Ishikawa (cell line): ENCODE data around the gene CELF2.

Source experiments
- CEBPB ChIP-seq: IDR thresholded peaks from 2 replicates; pipeline ENCODE4 v1.6.1; 2012
- CREB1 ChIP-seq: IDR thresholded peaks from 2 replicates; pipeline ENCODE4 v1.6.1; 2012; ENCODE audit warnings: low read depth
- EP300 ChIP-seq: IDR thresholded peaks from 2 replicates; pipeline ENCODE4 v1.6.1; 2012; ENCODE audit warnings: borderline replicate concordance
- FOXM1 ChIP-seq: IDR thresholded peaks from 2 replicates; pipeline ENCODE4 v1.6.1; 2012; ENCODE audit warnings: low read depth, borderline replicate concordance
- MAX ChIP-seq: IDR thresholded peaks from 2 replicates; pipeline ENCODE4 v1.6.1; 2012
- NFIC ChIP-seq: IDR thresholded peaks from 2 replicates; pipeline ENCODE4 v1.6.1; 2012
- RAD21 ChIP-seq: IDR thresholded peaks from 2 replicates; pipeline ENCODE4 v1.6.1; 2012; ENCODE audit warnings: low read depth
- TAF1 ChIP-seq: IDR thresholded peaks from 2 replicates; pipeline ENCODE4 v1.6.1; 2012; ENCODE audit warnings: low read depth, mild to moderate bottlenecking
- TEAD4 ChIP-seq: IDR thresholded peaks from 2 replicates; pipeline ENCODE4 v1.6.1; 2012
- YY1 ChIP-seq: IDR thresholded peaks from 2 replicates; pipeline ENCODE4 v1.6.1; 2012; ENCODE audit warnings: low read depth
- ZBTB7A ChIP-seq: IDR thresholded peaks from 2 replicates; pipeline ENCODE4 v1.6.1; 2012; ENCODE audit warnings: low read depth
- TF ChIP-seq, protein P1 (sequence below): IDR thresholded peaks from 2 replicates; pipeline ENCODE4 v1.6.1; 2012; ENCODE audit warnings: low read depth, mild to moderate bottlenecking
- TF ChIP-seq, protein P2 (sequence below): IDR thresholded peaks from 2 replicates; pipeline ENCODE4 v1.6.1; 2012

GRCh38 chr10:11065567-11065966, 47.9 kb downstream of the CELF2 start:
- TF ChIP-seq NFIC (no peak), MAX (no peak), EP300 (no peak), TAF1 (no peak), CEBPB (no peak), RAD21 (no peak), YY1 (no peak), TEAD4 (no peak), FOXM1 (no peak), CREB1 (no peak), ZBTB7A (no peak)
- TF ChIP-seq, protein P1, sequence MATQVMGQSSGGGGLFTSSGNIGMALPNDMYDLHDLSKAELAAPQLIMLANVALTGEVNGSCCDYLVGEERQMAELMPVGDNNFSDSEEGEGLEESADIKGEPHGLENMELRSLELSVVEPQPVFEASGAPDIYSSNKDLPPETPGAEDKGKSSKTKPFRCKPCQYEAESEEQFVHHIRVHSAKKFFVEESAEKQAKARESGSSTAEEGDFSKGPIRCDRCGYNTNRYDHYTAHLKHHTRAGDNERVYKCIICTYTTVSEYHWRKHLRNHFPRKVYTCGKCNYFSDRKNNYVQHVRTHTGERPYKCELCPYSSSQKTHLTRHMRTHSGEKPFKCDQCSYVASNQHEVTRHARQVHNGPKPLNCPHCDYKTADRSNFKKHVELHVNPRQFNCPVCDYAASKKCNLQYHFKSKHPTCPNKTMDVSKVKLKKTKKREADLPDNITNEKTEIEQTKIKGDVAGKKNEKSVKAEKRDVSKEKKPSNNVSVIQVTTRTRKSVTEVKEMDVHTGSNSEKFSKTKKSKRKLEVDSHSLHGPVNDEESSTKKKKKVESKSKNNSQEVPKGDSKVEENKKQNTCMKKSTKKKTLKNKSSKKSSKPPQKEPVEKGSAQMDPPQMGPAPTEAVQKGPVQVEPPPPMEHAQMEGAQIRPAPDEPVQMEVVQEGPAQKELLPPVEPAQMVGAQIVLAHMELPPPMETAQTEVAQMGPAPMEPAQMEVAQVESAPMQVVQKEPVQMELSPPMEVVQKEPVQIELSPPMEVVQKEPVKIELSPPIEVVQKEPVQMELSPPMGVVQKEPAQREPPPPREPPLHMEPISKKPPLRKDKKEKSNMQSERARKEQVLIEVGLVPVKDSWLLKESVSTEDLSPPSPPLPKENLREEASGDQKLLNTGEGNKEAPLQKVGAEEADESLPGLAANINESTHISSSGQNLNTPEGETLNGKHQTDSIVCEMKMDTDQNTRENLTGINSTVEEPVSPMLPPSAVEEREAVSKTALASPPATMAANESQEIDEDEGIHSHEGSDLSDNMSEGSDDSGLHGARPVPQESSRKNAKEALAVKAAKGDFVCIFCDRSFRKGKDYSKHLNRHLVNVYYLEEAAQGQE, result no peak
- TF ChIP-seq, protein P2, sequence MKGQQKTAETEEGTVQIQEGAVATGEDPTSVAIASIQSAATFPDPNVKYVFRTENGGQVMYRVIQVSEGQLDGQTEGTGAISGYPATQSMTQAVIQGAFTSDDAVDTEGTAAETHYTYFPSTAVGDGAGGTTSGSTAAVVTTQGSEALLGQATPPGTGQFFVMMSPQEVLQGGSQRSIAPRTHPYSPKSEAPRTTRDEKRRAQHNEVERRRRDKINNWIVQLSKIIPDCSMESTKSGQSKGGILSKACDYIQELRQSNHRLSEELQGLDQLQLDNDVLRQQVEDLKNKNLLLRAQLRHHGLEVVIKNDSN, result no peak
